Astrocyte of the spinal cord (primary cell): ENCODE data around the gene FAM151B.
A peak's percentile ranks its signal among the peaks of the same experiment; 100 is the strongest.
"Not testable (repeated sequence)": the region's sequence is repeated elsewhere in the genome, so short reads cannot be mapped to it uniquely, and the experiment has no call there.

Source experiments
- DNase-seq: peaks from one replicate; pipeline ENCODE4 v3.0.0; 2011; ENCODE audit warnings: low read depth, low spot score
- H3K4me3 ChIP-seq: 2 replicates; pipeline ENCODE4 v1.5.1; 2011; ENCODE audit warnings: low read depth, mild to moderate bottlenecking, low read length, moderate library complexity
- in situ Hi-C: cut with HindIII; loops from 2 replicates; pipeline ENCODE4 v1.10.0; 2017; ENCODE audit warnings: low sequenced_read_pairs
- TF ChIP-seq, protein P1 (sequence below): IDR thresholded peaks from 2 replicates; pipeline ENCODE4 v1.5.1; 2012; ENCODE audit warnings: low read depth, mild to moderate bottlenecking, low read length, inconsistent platforms

FAM151B gene

DNA sequence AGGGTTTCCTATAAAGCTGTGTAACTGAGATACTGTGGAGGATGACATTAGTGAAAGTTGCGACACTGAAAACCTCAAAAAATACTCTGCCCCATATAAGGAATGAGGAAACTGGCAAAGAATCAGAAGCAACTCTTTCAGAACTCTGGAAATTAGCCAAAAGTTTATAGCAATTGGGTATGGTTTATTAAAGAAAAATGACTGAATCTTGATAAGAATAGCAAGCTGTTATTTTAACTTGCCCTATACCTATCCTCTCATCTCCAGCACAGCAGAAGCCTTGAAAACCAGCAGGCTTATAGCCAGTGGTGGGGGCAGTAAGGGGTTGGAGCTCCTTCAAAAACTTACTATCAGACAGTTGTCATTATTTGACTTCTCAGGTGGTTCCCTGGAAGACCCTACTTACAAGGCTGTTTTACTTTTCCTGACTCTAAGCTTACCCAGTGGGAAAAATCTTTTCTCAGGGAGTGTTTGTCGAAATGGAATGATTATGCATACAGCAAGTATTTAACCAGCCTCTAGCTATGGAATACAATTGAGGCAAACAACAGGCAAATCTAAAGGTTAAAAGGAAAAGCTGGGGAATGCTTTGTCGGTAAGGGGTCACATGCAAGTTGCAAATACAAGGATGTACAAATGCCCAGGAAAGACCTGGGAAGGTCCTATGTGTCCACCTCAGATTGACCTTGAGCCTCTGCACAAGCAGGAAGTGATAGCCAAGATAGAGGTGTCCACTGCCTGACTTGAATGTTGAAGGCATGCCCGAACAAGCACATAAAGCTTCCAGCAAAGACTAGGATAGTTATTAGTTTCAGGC, 21.0 kb upstream of the FAM151B start:
- DNase-seq: peak; percentile 34
- TF ChIP-seq, protein P1, sequence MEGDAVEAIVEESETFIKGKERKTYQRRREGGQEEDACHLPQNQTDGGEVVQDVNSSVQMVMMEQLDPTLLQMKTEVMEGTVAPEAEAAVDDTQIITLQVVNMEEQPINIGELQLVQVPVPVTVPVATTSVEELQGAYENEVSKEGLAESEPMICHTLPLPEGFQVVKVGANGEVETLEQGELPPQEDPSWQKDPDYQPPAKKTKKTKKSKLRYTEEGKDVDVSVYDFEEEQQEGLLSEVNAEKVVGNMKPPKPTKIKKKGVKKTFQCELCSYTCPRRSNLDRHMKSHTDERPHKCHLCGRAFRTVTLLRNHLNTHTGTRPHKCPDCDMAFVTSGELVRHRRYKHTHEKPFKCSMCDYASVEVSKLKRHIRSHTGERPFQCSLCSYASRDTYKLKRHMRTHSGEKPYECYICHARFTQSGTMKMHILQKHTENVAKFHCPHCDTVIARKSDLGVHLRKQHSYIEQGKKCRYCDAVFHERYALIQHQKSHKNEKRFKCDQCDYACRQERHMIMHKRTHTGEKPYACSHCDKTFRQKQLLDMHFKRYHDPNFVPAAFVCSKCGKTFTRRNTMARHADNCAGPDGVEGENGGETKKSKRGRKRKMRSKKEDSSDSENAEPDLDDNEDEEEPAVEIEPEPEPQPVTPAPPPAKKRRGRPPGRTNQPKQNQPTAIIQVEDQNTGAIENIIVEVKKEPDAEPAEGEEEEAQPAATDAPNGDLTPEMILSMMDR: no peak
- in situ Hi-C loops: no loop called here
- H3K4me3 ChIP-seq: no peak overlapping the region

DNA sequence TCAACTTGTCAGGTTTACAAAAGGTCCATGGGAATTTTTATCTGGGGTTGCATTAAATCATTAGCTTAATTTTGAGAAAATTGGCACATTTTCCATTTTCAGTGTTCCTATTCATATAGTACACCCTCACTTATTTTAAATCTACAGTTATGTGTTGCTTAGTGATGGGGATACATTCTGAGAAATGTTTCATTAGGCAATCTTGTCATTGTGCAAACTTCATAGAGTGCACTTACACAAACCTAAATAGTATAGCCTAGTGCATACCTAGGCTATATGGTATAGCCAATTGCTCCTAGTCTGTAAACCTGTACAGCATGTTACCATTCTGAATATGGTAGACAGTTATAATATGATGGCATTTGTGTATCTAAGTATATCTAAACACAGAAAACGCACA, 19.8 kb upstream of the FAM151B start:
- DNase-seq: no peak
- H3K4me3 ChIP-seq: no peak overlapping the region

DNA sequence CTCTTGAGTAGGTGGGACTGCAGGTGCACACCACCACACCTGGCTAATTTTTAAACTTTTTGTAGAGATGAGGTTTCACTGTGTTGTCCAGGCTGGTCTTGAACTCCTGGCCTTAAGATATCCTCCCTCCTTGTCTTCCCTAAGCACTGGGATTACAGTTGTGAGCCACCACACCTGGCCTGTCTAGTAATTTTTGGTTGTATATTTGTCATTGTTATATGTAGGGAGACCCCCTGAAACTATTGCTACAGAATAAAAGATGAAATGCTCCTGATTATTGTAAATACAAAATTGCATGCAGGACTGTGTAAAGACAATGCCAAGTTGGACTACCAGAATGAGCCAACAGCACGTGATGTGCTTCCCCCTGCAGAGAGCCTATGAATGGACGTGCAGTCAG, 17.3 kb upstream of the FAM151B start:
- in situ Hi-C loops: not testable (repeated sequence)

More for the DNA sequence above, 19.8 kb upstream of the FAM151B start:
- in situ Hi-C loops: no loop called here
- TF ChIP-seq, protein P1: no peak

DNA sequence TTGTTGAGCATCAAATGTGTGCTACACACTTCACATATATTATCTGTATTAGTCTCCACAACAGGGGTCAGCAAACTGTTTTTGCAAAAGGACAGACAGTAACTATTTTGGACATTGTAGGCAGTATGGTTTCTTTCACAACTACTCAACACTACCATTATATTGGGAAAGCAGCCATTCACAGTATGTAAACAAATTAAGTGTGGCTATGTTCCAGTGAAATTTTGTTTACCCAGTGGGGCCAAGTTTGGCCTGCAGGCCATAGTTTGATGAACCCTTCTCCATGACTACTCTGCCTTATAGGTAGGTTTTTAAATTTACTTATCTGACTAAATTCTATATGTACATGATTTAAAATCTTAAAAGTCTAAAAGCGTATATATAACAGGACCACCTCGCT, 13.0 kb upstream of the FAM151B start:
- DNase-seq: no peak
- in situ Hi-C loops: no loop called here
- TF ChIP-seq, protein P1: no peak
- H3K4me3 ChIP-seq: no peak overlapping the region

More for the DNA sequence above, 17.3 kb upstream of the FAM151B start:
- not testable (repeated sequence) for DNase-seq, H3K4me3 ChIP-seq

DNA sequence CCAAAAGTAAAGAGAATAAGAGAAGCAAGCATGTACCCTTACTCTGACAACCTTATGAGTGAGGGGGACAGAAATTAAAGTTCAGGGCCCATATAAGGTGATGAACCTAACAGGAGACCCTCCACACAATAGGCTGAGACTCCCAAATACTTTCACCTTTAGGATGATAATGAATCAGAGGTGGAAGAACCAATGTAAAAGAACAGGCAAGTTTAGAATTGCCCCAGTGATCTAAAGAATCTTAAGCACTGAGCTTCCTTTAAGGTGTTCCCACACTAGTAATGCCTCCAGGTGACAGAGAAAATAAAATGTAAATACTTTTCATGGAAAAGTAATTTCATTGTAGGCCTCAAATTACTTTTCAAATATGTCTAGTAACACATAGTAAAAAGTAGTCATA, 8.2 kb upstream of the FAM151B start:
- DNase-seq: no peak
- no peak overlapping the region for H3K4me3 ChIP-seq
- in situ Hi-C loops: no loop called here
- TF ChIP-seq, protein P1: no peak

DNA sequence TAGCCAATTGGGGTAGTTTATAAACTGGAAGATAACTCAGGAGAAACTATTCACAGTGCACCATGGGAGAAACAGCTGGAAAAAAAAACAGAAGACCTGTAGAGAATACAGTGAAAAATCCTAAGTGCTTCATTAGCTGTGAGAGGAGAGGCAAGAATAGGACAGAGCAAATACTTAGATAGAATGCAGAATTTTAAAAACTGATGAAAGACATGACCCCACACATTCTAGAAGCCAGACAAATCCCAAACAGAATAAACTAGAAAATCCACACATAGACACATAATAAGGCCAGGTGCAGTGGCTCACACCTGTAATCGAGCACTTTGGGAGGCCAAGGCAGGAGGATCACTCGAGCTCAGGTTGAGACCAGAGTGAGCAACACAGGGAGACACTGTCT, 7.5 kb upstream of the FAM151B start:
- in situ Hi-C loops: no loop called here
- TF ChIP-seq, protein P1: no peak
- DNase-seq: no peak
- H3K4me3 ChIP-seq: no peak overlapping the region

DNA sequence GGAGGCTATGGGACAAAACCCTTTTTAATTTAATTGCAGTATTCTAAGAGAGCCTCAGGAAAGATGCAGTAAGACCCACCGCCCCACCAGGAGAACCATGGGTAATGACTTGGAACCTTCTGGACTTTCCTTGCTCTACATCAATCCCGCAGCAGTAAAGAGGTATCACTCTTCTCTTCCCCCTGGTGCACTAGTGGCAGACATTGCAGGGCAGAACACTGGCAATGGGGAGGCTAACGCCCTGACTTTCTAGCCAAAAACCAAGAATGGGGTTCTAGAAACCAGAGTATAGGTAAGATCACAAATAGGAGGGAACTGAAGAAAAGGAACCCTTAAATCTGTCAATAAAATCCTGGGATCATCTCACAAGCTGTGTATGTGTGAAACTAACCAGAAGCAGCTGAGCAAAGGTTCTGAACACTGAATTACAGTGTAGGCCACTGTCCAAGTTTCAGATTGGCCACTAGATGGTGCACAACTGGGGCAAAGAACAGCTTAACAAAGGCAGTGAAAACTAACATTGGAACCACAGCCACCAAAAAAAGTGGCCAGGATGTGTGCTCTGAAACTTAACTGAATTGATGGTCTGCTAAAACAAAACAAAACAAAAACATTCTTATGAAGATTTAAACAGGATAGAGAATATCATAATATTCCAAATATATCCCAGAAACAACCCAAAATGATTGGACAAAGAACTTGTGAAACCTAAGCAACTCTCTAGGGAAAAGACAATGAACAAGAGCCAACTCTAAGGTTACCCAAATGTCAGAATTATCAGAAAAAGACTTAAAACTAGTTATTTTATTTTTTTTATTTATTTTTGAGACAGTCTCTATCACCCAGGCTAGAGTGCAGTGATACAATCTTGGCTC, 6.6 kb upstream of the FAM151B start:
- TF ChIP-seq, protein P1: peak; percentile 95
- in situ Hi-C loops: no loop called here
- H3K4me3 ChIP-seq: no peak overlapping the region
- peak; percentile 65 for DNase-seq
